ENCODE measurements around the gene DOK3.
"Not testable (repeated sequence)": the region's sequence is repeated elsewhere in the genome, so short reads cannot be mapped to it uniquely, and the experiment has no call there.

DOK3 gene

GRCh38 chr5:177509381-177509951 lies at the start of gene DOK3:
Gene DOK3, minus strand, starts transcription at chr5:177509826. Its CDS starts 286 bp downstream, at chr5:177509540.
- no peak for FAIRE-seq

DNA sequence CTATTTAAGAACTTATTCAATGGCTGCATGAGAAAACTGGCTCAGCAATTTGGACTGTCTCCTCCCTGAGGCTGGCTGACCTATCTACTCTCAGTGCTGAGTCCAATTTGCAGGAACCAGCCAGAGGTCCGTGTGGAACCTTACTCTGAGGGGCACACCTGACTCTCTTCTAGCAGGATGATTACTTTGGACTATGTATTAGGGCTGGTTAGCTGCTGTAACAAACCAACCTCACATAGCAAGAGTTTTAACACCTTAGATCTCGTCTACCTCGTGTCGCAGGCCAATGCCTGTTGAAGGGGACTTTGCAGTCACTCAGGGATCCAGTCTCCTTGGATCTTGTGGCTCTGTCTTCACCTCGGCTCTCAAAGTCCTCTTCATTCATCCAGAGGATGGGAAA lies 48.2 kb upstream of the DOK3 start:
- FAIRE-seq = no peak

DNA sequence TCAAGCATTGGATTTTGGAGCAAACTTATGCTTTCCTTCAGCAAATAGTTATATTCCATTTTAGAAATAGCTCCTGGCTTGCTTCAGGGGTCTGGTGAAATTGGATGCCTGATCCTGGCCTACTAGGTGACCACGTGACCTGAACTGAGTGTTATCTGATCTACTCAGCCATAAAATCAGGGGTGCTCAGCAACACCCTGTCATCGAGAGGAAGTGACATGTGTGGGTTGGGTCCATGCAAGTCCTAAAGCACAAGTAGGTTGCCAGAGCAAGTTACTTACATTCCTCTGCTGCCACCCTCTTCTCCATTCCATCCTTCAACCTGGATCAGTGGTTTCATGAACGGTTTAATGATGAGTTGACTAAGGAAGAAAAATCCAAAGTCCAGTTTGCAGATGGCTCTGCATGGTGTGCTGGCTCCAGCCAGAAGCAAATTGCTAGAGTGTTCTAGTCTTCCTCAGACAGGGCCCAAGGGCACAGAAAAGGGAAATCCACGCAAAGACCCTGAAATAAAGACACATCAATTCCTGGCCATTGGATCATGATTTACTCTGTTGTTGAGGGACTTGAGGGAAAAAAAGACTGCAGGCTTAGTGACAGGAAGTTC lies 47.5 kb upstream of the DOK3 start:
- FAIRE-seq = no peak

DNA sequence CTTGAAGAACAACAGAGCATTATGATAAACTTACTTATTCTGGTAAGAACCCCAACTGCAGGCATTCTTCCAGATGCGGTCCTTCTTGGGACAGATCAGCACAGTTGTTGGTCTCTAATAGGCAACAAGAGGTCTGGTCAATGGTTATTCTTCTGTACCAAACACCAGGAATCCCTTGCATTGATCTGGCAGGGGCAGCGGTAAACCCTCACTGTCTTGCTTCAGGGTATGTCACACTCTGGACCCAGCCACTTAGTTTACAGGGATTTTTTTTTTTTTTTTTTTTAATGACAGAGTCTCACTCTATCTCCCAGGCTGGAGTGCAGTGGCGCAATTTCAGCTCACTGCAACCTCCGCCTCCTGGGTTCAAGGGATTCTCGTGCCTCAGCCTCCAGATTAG lies 46.0 kb upstream of the DOK3 start:
- no peak for FAIRE-seq

DNA sequence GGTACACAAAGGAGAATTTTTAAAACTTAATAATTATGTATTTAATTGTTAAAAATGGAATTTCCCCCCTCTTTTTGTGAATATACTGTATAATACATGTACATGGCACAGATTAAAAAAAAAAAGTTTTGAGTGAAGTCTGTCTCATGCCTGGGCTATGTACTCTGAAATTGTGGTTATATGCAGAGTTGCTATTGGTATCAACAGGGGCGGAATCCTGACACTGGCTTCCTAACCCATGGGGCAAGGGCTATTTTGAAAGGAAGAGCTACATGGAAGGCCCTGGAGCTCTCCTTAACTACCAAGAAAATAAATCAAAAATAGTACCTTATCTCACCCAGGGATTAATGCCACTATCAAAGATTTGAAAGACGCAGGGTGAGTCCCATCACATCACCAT lies 45.6 kb upstream of the DOK3 start:
- FAIRE-seq = no peak

GRCh38 chr5:177554474-177555111 lies 45.0 kb upstream of the DOK3 start, which contains the start of gene FAM193B:
Gene FAM193B, minus strand, starts transcription at chr5:177554563. Its CDS starts 105 bp downstream, at chr5:177554458.
- no peak for FAIRE-seq

DNA sequence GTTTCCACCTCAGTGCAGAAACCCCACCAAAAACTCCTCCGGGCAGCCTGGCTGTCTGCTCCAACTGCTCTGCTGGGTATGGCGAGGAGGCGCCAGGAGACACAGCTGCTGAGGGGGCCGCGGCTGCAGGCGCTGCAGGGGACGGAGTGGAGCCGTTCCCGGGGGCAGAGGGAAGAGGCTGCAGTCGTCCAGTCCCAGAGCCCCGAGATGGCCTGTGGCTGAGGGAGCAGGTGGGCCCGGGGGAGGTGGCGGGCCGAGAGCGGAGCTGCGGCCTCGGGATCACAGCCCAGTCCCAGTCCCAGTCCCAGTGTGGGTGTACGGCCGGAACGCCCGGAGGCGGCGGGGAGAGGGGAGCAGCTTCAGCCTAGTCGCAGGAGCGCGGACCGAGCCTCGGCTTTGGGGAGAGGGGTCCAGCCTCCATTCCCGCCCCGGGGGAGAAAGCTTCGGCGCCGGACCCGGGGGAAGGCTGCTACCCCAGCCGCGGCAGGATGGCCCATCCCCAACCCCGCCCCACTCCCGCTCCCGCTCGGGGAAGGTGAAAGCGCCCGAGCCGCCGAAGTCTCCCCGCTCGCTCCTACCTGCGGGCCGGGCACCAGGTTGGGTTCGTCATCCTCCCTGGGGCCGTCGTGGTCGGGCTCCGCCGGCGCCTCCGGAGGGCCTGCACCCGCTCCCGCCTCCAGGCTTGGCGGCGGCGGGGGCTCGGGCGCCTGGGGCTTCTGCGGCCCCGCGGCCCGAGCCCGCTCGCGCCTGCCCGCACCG lies 44.2 kb upstream of the DOK3 start:
- no peak for FAIRE-seq

DNA sequence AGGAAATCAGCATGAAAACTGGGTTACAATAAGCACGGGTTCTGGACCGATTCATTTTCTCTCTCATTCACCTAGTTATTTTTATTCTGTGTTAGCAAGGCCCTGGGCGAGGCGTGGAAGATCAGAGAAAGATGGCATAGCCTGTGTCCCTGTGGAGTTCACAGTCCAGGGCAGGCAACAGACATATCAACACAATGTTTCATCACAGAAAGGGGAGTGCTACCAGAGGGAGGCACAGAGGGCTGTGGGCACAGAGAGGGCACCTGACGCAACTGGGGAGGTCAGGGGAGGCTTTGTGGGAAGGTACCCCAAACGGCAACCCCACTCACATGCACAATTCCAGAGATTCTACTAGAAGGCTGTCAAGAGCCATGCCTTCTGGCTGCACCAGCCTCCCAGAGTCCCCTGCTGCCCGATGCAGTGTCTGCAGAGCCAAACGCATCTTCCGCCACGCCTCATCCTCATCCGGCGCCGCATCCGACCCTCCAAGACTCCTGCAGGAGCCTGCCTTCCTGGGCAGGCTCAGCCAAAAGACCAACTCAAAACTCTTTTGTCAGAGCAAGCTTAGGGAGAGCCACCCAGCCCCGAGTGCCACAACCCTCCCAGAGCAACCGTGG lies 43.3 kb upstream of the DOK3 start:
- FAIRE-seq = no peak

DNA sequence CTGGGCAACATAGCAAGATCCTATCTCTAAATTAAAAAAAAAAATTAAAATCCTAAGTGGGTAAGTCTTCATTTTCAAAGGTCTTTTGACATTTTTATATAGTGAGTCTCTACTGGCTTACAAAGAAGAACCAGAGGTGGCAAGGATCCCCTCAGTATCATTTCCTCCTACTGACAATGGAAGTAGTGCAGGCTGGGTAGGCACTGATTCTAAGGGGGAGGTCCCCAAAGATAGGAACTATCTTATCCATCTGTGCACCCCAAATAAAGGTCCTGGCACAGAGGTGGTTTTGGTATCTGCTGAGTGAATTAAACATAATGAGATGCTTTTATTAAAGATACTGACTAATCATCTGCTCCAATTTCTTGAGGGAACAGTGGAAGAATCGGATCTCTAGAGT lies 40.5 kb upstream of the DOK3 start:
- no peak for FAIRE-seq

GRCh38 chr5:177548495-177548894 lies 38.9 kb upstream of the DOK3 start:
- FAIRE-seq = no peak

DNA sequence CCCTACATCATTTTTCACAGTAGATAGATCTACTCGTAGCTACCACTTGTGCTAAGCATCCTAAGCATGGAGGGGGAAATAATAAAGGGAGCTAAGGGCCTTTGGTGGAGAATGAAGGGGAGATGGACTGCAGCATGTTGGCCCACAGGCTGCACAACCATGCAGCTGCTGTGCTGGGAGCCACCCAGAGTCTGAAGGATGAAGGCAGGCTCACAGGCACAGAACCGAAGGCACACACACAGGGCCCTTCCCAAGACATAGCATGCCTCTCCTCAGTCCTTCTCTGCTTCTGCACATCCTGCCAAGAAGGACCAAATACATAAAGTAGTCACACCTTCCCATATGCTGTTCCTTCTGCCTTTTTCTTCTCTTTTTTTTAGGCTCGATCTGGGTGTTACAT lies 38.1 kb upstream of the DOK3 start:
- no peak for FAIRE-seq

DNA sequence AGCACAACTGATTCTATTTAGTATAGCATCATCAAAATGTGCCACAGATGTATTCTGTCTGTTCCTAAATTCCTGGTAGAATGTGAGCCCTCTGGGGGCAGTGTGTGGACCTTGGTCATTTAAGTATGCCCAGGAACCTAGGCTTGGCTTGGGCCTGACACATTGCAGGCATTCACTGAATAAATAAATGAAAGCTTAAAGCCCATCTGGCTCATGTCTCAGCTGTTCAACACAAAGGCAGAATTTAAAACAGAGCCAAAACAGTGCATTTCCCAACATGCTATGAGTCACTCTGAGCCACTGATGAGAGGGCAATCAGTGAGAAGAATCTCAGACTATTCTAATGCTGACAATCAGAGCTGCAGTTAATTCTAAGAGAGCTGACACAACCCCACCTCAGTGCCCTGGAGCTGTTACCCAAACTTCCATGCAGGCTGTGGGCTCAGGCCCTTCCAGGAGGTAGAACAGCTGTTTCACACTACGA lies 36.7 kb upstream of the DOK3 start:
- FAIRE-seq = no peak

- no peak for FAIRE-seq
These were observed 36.0 kb upstream of the DOK3 start for GRCh38 chr5:177545487-177546257.

DNA sequence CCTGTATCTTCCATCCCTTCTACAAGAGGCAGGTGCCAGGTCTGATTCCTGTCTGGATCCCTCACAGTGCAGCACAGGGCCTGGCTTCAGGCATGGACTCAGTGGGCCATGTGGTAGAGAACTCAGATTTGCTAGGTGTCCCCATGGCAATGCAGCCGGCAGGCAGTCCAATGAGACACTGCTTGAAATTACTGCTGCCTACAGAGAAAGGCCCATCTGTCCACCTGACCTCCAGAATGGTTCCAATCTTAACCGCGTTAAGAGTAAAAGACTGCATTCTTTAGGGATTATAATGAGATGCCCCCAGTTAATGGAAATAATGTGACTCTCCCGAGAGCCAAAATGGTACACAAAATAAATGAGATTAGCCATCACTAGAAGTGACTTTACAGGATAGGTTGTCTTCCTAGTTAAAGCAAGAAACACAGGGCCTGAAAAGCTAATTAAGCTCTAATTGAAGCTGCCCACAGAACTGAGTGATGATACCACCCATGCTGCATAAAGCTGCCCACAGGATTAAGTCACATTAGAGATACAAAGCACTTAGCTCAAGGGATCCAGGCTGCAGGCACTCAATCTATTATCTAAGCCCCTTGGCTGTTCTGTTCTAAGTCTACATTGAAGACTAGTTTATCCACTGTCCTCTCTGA lies 33.3 kb upstream of the DOK3 start:
- FAIRE-seq = no peak

DNA sequence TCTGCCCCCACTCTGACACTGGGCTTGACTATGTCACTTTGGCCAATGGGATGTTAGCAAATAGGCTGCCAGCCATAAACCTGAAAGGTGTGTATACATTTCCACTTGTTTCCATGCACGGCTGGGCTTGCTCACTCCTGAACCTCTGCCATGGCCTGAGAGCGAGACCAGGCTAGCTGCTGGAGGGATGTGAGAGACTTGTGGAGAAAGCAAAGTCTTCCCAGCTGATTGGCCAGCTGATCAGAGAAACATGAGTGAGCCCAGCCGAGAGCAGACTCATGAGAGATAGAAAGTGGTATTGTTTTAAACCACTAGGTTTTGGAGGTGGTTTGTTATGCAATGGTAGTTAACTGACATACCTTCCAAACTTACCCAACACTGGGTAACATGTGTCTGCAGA lies 30.8 kb upstream of the DOK3 start:
- no peak for FAIRE-seq

GRCh38 chr5:177539411-177539810 lies 29.8 kb upstream of the DOK3 start:
- no peak for FAIRE-seq

DNA sequence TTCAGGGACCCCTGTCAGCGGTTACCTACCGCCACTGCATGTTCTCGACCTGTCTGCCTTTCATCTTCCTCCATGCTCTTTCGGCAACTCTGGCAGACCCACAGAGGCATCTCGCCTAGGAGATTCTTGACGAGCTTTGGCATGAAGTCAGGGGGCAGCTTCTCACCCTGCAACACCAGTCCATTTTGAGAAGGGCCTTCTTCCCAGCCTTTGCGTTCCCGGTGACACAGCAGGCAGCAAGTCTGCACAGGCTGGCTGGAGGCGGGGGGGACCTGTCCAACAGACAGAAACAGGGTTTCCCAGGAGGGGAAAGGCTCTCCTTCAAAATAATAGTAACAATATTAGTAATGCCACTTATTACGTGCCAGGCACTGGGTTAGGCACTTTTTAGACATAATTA lies 29.2 kb upstream of the DOK3 start:
- no peak for FAIRE-seq

DNA sequence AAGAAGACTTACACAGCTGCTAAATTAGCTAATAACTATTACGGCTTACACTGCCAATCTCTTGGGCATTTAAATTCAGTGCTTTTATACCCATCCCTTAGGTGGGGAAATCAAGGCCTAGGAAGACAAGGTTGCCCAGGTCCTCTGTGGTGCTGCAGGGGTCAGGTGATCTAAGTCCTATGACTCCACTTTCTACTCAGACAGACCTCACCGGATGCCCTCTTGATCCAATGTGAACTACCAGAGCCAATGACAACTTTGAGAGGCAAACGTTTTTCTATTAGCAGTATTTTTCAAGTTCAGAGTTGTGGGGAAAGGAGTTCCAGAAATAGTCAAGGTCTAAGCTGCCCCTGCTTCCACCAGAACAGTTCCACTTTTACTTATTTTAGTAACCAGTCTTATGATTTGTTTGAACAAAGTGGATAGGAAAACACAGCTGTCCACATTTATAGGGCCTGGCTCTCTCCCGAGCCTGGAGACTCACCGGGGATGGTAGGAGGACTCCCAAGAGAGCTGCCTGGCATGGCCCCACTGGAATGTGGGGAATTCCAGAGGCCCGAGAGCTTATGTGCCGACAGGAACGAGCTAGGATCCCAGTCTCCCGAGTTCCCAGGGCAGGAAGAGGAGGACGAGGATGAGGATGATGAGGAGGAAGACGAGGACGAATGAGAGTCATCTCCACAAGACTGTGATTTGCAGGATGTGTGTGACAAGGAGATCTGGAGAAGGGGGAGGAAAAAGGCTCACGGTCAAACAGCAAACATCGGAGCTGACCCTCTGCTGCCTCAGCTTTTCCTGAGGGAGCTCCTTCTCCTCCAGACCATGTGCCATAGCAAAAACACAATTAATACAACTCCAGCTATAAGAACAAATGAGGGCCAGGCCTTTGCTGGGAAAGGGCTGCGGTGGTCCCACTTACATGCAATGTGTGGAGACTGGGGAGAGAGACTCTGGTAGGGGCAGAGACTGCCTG lies 28.0 kb upstream of the DOK3 start:
- no peak for FAIRE-seq

DNA sequence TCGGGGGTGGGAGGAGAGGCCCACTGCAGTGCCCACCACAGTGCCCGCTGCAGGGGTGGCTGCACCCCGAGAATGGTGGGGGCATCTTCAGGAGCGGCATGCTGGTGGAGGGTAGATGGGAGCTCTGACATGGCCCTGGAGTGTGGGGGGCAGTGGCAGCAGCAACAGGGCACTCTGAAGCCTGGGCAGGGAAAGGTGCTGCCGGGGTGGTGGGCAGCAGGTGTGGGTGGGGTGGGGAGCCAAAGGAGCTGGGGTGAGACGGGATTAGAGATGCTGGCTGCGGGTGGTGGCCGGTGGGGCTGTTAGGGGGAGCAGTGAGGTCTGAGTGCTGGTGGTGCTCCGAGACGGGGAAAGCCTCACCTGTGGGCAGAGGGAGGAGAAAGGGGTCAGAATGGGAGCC lies 26.8 kb upstream of the DOK3 start:
- no peak for FAIRE-seq

DNA sequence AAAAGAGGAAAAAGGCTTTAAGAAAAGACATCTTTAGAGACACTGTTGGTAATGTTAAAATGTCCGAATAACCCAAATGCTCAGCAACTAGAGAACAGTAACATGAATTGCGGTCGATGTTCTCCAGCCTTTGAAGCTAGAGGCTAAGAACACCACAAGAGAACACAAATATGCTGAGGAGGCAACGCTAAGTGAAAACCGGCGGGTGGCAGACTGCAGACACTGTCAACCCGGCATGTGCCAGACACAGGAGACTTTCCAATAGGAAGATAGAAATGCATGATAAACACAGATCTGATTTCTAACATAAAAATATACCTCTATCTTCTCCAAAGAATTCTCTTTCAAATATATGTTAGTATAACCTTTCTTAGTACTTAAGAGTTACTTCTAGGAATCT lies 25.5 kb upstream of the DOK3 start:
- FAIRE-seq = no peak

- FAIRE-seq = not testable (repeated sequence)
These were observed 24.8 kb upstream of the DOK3 start for GRCh38 chr5:177534433-177534832.
